Measurements from ENCODE around the gene CEBPB. TPM values are rescaled to one million over a fixed set of nuclear protein-coding genes. Genes with fewer than 3 reads are reported as not detected.

The CEBPB gene
- total RNA-seq, 1 experiment from 2014 or later, result 22.6 TPM

GRCh38 chr20:50170549-50171220 is 19.9 kb upstream of the CEBPB start:
- Histone ChIP-seq H2BK120ac (ENCODE audit: low read depth, low read length, poor library complexity, severe bottlenecking) (no peak overlapping the region), H3K79me2 (ENCODE audit: insufficient read depth, low read length) (no peaks in the 10 kb centered on the region), H4K20me1 (ENCODE audit: control insufficient read depth, insufficient read depth, insufficient read length) (no peaks in the 10 kb centered on the region), H3K4me1 (ENCODE audit: insufficient read depth, low read length) (no peaks in the 10 kb centered on the region), H3K4ac (ENCODE audit: low read depth, low read length) (no peak overlapping the region), H2BK5ac (ENCODE audit: insufficient read length, low read length) (no peak overlapping the region), H4K8ac (replicated peaks; ENCODE audit: insufficient read length, low read depth, low read length) (no peak overlapping the region), H2AK5ac (ENCODE audit: insufficient read length, low read length) (no peak overlapping the region), H2BK15ac (ENCODE audit: low read depth, low read length) (no peak overlapping the region), H3K27ac (ENCODE audit: insufficient read length, low read depth, low read length) (no peak overlapping the region), H3K23ac (ENCODE audit: insufficient read length, low read depth, low read length) (no peak overlapping the region), H3K23me2 (ENCODE audit: insufficient read length, low read depth, low read length, poor library complexity, severe bottlenecking) (peaks cover 15% of the 10 kb centered on the region), H3T11ph (ENCODE audit: low read length) (no peak overlapping the region), H3K79me1 (ENCODE audit: insufficient read depth, low read depth, low read length, poor library complexity, severe bottlenecking) (no peaks in the 10 kb centered on the region), H2AFZ (ENCODE audit: low read length) (no peak overlapping the region), H3K14ac (ENCODE audit: insufficient read depth, low read length) (no peak overlapping the region), H3K27me3 (ENCODE audit: insufficient read depth, low read length) (no peaks in the 10 kb centered on the region), H4K91ac (ENCODE audit: insufficient read length, low read depth, low read length) (no peak overlapping the region), H3K18ac (ENCODE audit: insufficient read length, low read depth, low read length) (no peak overlapping the region), H3K9ac (ENCODE audit: extremely low read depth, insufficient read length, low read length) (no peak overlapping the region), H4K5ac (ENCODE audit: insufficient read length, low read depth, low read length) (no peak overlapping the region), H3K56ac (ENCODE audit: insufficient read length, low read depth, low read length) (no peak overlapping the region), H2BK12ac (ENCODE audit: insufficient read length, low read depth, low read length) (no peak overlapping the region), H2BK20ac (ENCODE audit: low read depth, low read length, poor library complexity, severe bottlenecking) (no peak overlapping the region), H3K9me3 (ENCODE audit: control insufficient read depth, low read depth, low read length) (no peaks in the 10 kb centered on the region), H3K4me2 (ENCODE audit: insufficient read depth, insufficient read length, low read length) (no peak overlapping the region)
- Mint-ChIP-seq H3K9me3 (peaks cover 2 to 4% of the 10 kb centered on the region in 2 experiments; a peak in 4 of 5 replicates), H3K27me3 (ENCODE audit: low read depth) (no peaks in the 10 kb centered on the region), H3K27ac (peak overlapping the region in 1 of 3 experiments; percentile 2; a peak in 1 of 7 replicates), H3K4me1 (peaks cover 22 to 32% of the 10 kb centered on the region in 2 experiments), H3K4me3 (no peak overlapping the region), H3K36me3 (ENCODE audit: insufficient read depth in 1 of 3, low read depth in 3 of 3) (peaks cover 0 to 9% (median 3%) of the 10 kb centered on the region in 3 experiments; a peak in 4 of 7 replicates)
- TF ChIP-seq, protein P1, sequence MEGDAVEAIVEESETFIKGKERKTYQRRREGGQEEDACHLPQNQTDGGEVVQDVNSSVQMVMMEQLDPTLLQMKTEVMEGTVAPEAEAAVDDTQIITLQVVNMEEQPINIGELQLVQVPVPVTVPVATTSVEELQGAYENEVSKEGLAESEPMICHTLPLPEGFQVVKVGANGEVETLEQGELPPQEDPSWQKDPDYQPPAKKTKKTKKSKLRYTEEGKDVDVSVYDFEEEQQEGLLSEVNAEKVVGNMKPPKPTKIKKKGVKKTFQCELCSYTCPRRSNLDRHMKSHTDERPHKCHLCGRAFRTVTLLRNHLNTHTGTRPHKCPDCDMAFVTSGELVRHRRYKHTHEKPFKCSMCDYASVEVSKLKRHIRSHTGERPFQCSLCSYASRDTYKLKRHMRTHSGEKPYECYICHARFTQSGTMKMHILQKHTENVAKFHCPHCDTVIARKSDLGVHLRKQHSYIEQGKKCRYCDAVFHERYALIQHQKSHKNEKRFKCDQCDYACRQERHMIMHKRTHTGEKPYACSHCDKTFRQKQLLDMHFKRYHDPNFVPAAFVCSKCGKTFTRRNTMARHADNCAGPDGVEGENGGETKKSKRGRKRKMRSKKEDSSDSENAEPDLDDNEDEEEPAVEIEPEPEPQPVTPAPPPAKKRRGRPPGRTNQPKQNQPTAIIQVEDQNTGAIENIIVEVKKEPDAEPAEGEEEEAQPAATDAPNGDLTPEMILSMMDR (conservative IDR thresholded peaks at IDR 0.05), result no peak
- DNase-seq, result peak; percentile 21
- WGBS (ENCODE audit: extremely low coverage, insufficient read length, low lambda C conversion rate), result no CpG with 5 or more reads among the region's 14 CpGs
